ENCODE data around the gene RPL10A.

The RPL10A gene

DNA sequence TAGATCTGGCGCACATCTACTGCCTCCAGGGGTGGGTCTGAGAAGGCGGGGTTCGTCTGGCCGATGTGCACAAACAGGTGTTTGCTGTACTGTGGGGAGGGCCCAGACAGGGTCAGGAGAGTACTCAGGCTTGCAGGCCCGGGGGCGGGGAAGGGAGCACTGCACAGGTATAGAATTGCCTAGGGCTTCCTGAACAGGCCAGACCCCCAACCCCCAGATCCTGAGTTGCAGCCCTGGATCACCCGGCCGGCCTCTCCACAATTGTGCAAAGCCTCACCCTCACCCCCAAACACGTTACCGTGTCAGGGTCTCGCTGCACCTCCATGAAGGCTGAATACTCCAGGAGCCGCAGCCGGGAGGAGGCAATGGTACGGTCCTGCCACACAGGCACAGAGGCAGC is 7.8 kb downstream of the RPL10A start:
- no peaks in the 10 kb centered on the region for H3K9me3 ChIP-seq (ENCODE audit: insufficient read depth, low read depth, low read length)
- peaks cover 30% of the 10 kb centered on the region for H4K20me1 ChIP-seq (ENCODE audit: insufficient read depth, low read length, poor library complexity, severe bottlenecking)
- TF ChIP-seq, protein P1, sequence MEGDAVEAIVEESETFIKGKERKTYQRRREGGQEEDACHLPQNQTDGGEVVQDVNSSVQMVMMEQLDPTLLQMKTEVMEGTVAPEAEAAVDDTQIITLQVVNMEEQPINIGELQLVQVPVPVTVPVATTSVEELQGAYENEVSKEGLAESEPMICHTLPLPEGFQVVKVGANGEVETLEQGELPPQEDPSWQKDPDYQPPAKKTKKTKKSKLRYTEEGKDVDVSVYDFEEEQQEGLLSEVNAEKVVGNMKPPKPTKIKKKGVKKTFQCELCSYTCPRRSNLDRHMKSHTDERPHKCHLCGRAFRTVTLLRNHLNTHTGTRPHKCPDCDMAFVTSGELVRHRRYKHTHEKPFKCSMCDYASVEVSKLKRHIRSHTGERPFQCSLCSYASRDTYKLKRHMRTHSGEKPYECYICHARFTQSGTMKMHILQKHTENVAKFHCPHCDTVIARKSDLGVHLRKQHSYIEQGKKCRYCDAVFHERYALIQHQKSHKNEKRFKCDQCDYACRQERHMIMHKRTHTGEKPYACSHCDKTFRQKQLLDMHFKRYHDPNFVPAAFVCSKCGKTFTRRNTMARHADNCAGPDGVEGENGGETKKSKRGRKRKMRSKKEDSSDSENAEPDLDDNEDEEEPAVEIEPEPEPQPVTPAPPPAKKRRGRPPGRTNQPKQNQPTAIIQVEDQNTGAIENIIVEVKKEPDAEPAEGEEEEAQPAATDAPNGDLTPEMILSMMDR (conservative IDR thresholded peaks at IDR 0.05; ENCODE audit: low read length) = no peak
- TF ChIP-seq EZH2phosphoT487 (IDR thresholded peaks at IDR 0.05; ENCODE audit: borderline replicate concordance) = no peak
- H3K79me2 ChIP-seq (ENCODE audit: insufficient read depth, low read length) = peaks cover 24% of the 10 kb centered on the region
- no peaks in the 10 kb centered on the region for H3K9me2 ChIP-seq (replicated peaks; ENCODE audit: low read depth, low read length)
- H3K4me1 ChIP-seq (ENCODE audit: insufficient read depth, low read length, poor library complexity, severe bottlenecking) = peaks cover 12% of the 10 kb centered on the region
- H3K36me3 ChIP-seq (ENCODE audit: insufficient read depth, low read length) = peaks cover 22% of the 10 kb centered on the region; the same call in 1 of the 2 replicates
- no peak overlapping the region for H3K9ac ChIP-seq (ENCODE audit: low read depth, low read length, poor library complexity, severe bottlenecking)
- H3F3A ChIP-seq (ENCODE audit: low read depth) = peaks cover 3% of the 10 kb centered on the region; the same call in 1 of the 2 replicates
- no peak overlapping the region for H2AFZ ChIP-seq (ENCODE audit: low read length)
- no peak overlapping the region for H3K4me3 ChIP-seq (ENCODE audit: low read length, poor library complexity, severe bottlenecking)
- H3K4me2 ChIP-seq (ENCODE audit: low read depth, low read length, poor library complexity, severe bottlenecking) = no peak overlapping the region
- no peaks in the 10 kb centered on the region for H3K27me3 ChIP-seq (ENCODE audit: insufficient read depth, low read length, poor library complexity, severe bottlenecking)

DNA sequence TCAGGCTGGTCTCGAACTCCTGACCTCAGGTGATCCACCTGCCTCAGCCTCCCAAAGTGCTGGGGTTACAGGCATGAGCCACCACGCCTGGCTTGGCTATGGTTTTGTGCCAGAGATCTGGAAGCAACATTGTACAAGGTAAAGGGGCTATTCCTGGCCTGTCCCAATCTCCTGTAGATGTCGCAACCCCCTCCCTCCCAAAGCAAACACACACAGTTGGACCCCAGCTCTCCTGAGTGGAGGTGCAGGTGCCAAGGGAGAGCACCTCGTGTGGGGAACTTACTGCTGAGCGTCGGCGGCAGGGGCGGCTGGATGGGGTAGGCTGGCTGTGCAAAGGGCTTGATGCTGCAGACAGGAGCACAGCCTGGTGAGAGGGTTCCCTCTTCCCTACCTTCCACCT is 8.8 kb downstream of the RPL10A start:
- Histone ChIP-seq H3K9ac (ENCODE audit: low read depth, low read length, poor library complexity, severe bottlenecking) (no peak overlapping the region), H2AFZ (ENCODE audit: low read length) (no peak overlapping the region), H3K79me2 (ENCODE audit: insufficient read depth, low read length) (peaks cover 13% of the 10 kb centered on the region), H3K36me3 (ENCODE audit: insufficient read depth, low read length) (peaks cover 12% of the 10 kb centered on the region; the same call in 1 of the 2 replicates), H3K4me3 (ENCODE audit: low read length, poor library complexity, severe bottlenecking) (no peak overlapping the region), H4K20me1 (ENCODE audit: insufficient read depth, low read length, poor library complexity, severe bottlenecking) (peaks cover 20% of the 10 kb centered on the region), H3K9me3 (ENCODE audit: insufficient read depth, low read depth, low read length) (no peaks in the 10 kb centered on the region), H3K4me2 (ENCODE audit: low read depth, low read length, poor library complexity, severe bottlenecking) (no peak overlapping the region), H3F3A (ENCODE audit: low read depth) (peaks cover 2% of the 10 kb centered on the region; the same call in 1 of the 2 replicates), H3K9me2 (replicated peaks; ENCODE audit: low read depth, low read length) (no peaks in the 10 kb centered on the region), H3K27me3 (ENCODE audit: insufficient read depth, low read length, poor library complexity, severe bottlenecking) (no peaks in the 10 kb centered on the region), H3K4me1 (ENCODE audit: insufficient read depth, low read length, poor library complexity, severe bottlenecking) (peaks cover 8% of the 10 kb centered on the region)
- no peak for TF ChIP-seq EZH2phosphoT487 (IDR thresholded peaks at IDR 0.05; ENCODE audit: borderline replicate concordance)
- TF ChIP-seq, protein P1 (conservative IDR thresholded peaks at IDR 0.05; ENCODE audit: low read length) = no peak

DNA sequence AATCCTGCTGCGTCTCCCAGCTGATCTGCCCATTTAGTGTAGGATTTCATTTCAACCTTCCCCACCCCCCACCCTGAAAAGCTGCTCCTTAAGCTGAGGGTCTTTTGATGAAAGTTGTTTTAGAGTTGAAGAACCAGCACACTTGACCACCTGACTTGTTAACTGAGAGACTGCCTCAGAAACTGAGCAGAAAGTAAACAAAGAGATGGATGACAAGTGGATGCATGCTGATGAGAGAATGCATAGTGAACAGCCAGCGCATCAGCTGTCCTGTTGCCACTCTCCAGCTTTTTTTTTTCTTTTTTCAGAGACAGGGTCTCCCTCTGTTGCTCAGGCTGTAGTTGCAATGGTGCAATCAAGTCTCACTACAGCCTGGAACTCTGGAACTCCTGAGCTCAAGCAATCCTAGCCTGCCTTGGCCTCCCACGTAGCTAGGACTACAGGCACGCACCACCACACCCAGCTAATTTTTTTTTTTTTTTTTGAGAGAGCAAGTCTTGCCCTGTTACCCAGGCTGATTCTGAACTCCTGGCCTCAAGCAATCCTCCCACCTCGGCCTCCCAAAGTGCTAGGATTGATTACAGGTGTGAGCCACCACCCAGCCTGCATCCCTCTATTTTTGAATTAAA is 9.5 kb downstream of the RPL10A start:
- no peak overlapping the region for H2AFZ ChIP-seq (ENCODE audit: low read length)
- peaks cover 3% of the 10 kb centered on the region for H3K4me1 ChIP-seq (ENCODE audit: insufficient read depth, low read length, poor library complexity, severe bottlenecking)
- peaks cover 7% of the 10 kb centered on the region for H3K79me2 ChIP-seq (ENCODE audit: insufficient read depth, low read length)
- no peak overlapping the region for H3K9ac ChIP-seq (ENCODE audit: low read depth, low read length, poor library complexity, severe bottlenecking)
- H3K4me2 ChIP-seq (ENCODE audit: low read depth, low read length, poor library complexity, severe bottlenecking) = no peak overlapping the region
- H3K9me3 ChIP-seq (ENCODE audit: insufficient read depth, low read depth, low read length) = no peaks in the 10 kb centered on the region
- TF ChIP-seq, protein P1 (conservative IDR thresholded peaks at IDR 0.05; ENCODE audit: low read length) = no peak
- H3F3A ChIP-seq (ENCODE audit: low read depth) = no peaks in the 10 kb centered on the region; the same call in 1 of the 2 replicates
- peaks cover 6% of the 10 kb centered on the region; the same call in 1 of the 2 replicates for H3K36me3 ChIP-seq (ENCODE audit: insufficient read depth, low read length)
- H3K4me3 ChIP-seq (ENCODE audit: low read length, poor library complexity, severe bottlenecking) = no peak overlapping the region
- H3K27me3 ChIP-seq (ENCODE audit: insufficient read depth, low read length, poor library complexity, severe bottlenecking) = no peaks in the 10 kb centered on the region
- no peaks in the 10 kb centered on the region for H3K9me2 ChIP-seq (replicated peaks; ENCODE audit: low read depth, low read length)
- H4K20me1 ChIP-seq (ENCODE audit: insufficient read depth, low read length, poor library complexity, severe bottlenecking) = peaks cover 13% of the 10 kb centered on the region
